Astrocyte of the spinal cord (primary cell): ENCODE measurements around the gene ACOT8.

Experiments used
- DNase-seq: peaks from one replicate; pipeline ENCODE4 v3.0.0; 2011; ENCODE audit warnings: low read depth, low spot score
- H3K4me3 ChIP-seq: 2 replicates; pipeline ENCODE4 v1.5.1; 2011; ENCODE audit warnings: low read depth, mild to moderate bottlenecking, low read length, moderate library complexity
- in situ Hi-C: cut with HindIII; loops from 2 replicates; pipeline ENCODE4 v1.10.0; 2017; ENCODE audit warnings: low sequenced_read_pairs
- TF ChIP-seq, protein P1 (sequence below): IDR thresholded peaks from 2 replicates; pipeline ENCODE4 v1.5.1; 2012; ENCODE audit warnings: low read depth, mild to moderate bottlenecking, low read length, inconsistent platforms

Gene ACOT8

DNA sequence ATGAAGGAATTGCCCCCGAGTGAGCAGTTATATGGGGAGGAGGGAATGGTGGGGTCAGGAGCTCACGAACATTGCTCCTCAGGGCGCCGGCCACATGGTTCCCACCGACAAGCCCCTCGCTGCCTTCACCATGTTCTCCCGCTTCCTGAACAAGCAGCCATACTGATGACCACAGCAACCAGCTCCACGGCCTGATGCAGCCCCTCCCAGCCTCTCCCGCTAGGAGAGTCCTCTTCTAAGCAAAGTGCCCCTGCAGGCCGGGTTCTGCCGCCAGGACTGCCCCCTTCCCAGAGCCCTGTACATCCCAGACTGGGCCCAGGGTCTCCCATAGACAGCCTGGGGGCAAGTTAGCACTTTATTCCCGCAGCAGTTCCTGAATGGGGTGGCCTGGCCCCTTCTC, 41.1 kb upstream of the ACOT8 start:
- in situ Hi-C loops: no loop called here
- TF ChIP-seq, protein P1, sequence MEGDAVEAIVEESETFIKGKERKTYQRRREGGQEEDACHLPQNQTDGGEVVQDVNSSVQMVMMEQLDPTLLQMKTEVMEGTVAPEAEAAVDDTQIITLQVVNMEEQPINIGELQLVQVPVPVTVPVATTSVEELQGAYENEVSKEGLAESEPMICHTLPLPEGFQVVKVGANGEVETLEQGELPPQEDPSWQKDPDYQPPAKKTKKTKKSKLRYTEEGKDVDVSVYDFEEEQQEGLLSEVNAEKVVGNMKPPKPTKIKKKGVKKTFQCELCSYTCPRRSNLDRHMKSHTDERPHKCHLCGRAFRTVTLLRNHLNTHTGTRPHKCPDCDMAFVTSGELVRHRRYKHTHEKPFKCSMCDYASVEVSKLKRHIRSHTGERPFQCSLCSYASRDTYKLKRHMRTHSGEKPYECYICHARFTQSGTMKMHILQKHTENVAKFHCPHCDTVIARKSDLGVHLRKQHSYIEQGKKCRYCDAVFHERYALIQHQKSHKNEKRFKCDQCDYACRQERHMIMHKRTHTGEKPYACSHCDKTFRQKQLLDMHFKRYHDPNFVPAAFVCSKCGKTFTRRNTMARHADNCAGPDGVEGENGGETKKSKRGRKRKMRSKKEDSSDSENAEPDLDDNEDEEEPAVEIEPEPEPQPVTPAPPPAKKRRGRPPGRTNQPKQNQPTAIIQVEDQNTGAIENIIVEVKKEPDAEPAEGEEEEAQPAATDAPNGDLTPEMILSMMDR: no peak
- no peak for DNase-seq
- H3K4me3 ChIP-seq: no peak overlapping the region

DNA sequence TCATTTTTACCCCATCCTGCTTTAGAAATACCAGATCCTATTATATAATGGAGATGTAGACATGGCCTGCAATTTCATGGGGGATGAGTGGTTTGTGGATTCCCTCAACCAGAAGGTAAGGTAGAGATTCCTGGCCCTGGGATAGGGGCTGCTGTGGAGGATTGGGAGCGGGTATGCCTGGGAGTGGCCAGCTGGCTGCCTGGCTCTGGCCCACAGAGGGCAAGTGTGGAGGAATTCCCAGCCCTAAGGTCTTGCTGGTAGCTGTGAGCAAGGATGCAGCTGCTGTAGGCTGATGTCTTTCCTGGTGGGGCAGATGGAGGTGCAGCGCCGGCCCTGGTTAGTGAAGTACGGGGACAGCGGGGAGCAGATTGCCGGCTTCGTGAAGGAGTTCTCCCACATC, 40.5 kb upstream of the ACOT8 start:
- no peak for DNase-seq
- in situ Hi-C loops: no loop called here
- H3K4me3 ChIP-seq: no peak overlapping the region
- TF ChIP-seq, protein P1: no peak

GRCh38 chr20:45897289-45897688, 40.1 kb upstream of the ACOT8 start:
- TF ChIP-seq, protein P1: no peak
- DNase-seq: no peak
- in situ Hi-C loops: no loop called here
- no peak overlapping the region for H3K4me3 ChIP-seq

DNA sequence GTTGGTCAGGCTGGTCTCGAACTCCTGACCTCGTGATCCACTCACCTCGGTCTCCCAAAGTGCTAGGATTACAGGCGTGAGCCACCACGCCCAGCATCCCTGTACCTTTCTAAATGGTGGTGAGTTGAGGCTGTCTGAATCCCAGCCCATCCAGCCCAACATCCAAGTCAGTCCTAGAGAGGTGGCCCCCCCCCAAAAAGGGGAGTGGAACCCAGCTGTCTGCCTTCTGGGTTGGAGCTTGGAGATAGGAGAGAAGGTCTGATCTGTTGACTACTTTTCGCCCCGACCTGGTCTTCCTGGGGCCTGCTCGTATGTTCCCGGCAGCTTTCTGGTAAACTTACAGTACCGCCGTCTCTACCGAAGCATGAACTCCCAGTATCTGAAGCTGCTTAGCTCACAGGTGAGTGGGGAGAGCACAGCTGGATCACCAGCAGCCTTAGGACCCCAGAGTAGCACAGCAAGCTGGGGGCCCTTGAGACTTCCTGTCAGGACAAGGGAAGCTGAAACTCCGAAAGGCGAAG, 39.5 kb upstream of the ACOT8 start:
- DNase-seq: no peak
- in situ Hi-C loops: no loop called here
- TF ChIP-seq, protein P1: no peak
- no peak overlapping the region for H3K4me3 ChIP-seq

GRCh38 chr20:45894797-45895196, 37.6 kb upstream of the ACOT8 start:
- no peak overlapping the region for H3K4me3 ChIP-seq
- TF ChIP-seq, protein P1: no peak
- in situ Hi-C loops: no loop called here
- no peak for DNase-seq

DNA sequence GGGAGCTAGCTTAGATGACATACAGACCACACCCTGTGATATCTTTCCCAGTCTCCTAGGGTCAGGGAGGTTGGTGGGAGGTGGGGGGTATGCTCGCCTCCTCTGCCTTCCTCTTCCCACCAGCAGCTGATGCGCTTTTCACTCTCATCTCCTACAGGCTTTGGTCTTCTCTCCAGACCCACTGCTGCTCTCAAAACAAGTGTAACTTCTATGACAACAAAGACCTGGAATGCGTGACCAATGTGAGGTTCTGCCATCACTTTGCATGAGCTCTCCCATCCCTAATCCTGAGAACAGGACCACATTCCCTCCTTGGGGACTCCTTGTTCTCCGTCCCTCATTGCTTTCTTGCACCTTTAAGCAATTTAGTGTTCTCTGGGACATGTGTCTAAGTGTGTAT, 36.6 kb upstream of the ACOT8 start:
- DNase-seq: peak; percentile 28
- in situ Hi-C loops: no loop called here

More for the DNA sequence above, 36.6 kb upstream of the ACOT8 start:
- no peak overlapping the region for H3K4me3 ChIP-seq
- TF ChIP-seq, protein P1: no peak
